H1 (cell line): ENCODE measurements around the gene ZNF646. TPM values are rescaled to one million over a fixed set of nuclear protein-coding genes. Genes with fewer than 3 reads are reported as not detected.

ENCODE experiments used
- ASH2L ChIP-seq: fragments of 200-600, 300-600 bp; sonication (generic); IDR thresholded peaks from one replicate; pipeline ENCODE4 v1.7.1; 2017; ENCODE audit warnings: low read length
- BACH1 ChIP-seq: IDR thresholded peaks from 2 replicates; pipeline ENCODE4 v1.6.1; 2012; ENCODE audit warnings: low read length, improper control_type of control experiment
- CHD2 ChIP-seq: IDR thresholded peaks from 2 replicates; pipeline ENCODE4 v1.6.1; 2012; ENCODE audit warnings: low read length, improper control_type of control experiment
- CREB1 ChIP-seq: IDR thresholded peaks from 2 replicates; pipeline ENCODE4 v1.6.1; 2012; ENCODE audit warnings: inconsistent platforms
- EZH2 ChIP-seq: fragments of 200-600 bp; sonication (generic); IDR thresholded peaks from 2 replicates; pipeline ENCODE4 v1.7.1; 2012; ENCODE audit warnings: low read depth, mild to moderate bottlenecking, moderate library complexity, low read length, inconsistent platforms; ENCODE audit not compliant: severe bottlenecking
- HDAC2 ChIP-seq, 2 experiments: fragments of 300-600 bp in 1 of 2; sonication (generic) in 1 of 2; IDR thresholded peaks; 2 replicates each; pipeline ENCODE4 v1.6.1; 2011 to 2012; ENCODE audit warnings: low read depth in 2 of 2, low read length in 2 of 2, mild to moderate bottlenecking in 2 of 2, moderate library complexity in 2 of 2, borderline replicate concordance in 1 of 2, inconsistent platforms in 1 of 2
- NANOG ChIP-seq: IDR thresholded peaks from 2 replicates; pipeline ENCODE4 v1.6.1; 2011; ENCODE audit warnings: low read length, low read depth, mild to moderate bottlenecking, inconsistent platforms; ENCODE audit not compliant: insufficient read depth, poor library complexity, severe bottlenecking
- POLR2A ChIP-seq, 2 experiments: IDR thresholded peaks; 1 replicate in 1 of 2; 2 replicates in 1 of 2; pipeline ENCODE4 v1.6.1; 2011; ENCODE audit warnings: low read depth in 2 of 2, low read length in 2 of 2, mild to moderate bottlenecking in 2 of 2; ENCODE audit errors: control extremely low read depth in 1 of 2
- SIN3A ChIP-seq, 2 experiments: IDR thresholded peaks in 1 of 2; conservative IDR thresholded peaks in 1 of 2; 2 replicates each; pipeline ENCODE4 v1.6.1; 2011 to 2012; ENCODE audit warnings: low read length in 2 of 2, improper control_type of control experiment in 1 of 2, low read depth in 1 of 2, mild to moderate bottlenecking in 1 of 2
- SIX5 ChIP-seq: IDR thresholded peaks from 2 replicates; pipeline ENCODE4 v1.6.1; 2011; ENCODE audit warnings: mild to moderate bottlenecking, low read depth, low read length
- SP1 ChIP-seq: IDR thresholded peaks from 2 replicates; pipeline ENCODE4 v1.6.1; 2011; ENCODE audit warnings: low read depth, low read length
- TEAD4 ChIP-seq: IDR thresholded peaks from 2 replicates; pipeline ENCODE4 v1.6.1; 2012; ENCODE audit warnings: low read depth, low read length, inconsistent platforms, mixed read lengths
- polyA plus RNA-seq, 7 experiments: library from polyadenylated mRNA; depleted of rRNA in 3 of 7; stranded (reverse) in 5 of 7; unstranded in 2 of 7; fragments of >200 nt in 5 of 7; fragments of 200-250 nt in 2 of 7; gene quantifications; 1 replicate in 5 of 7; 2 replicates in 1 of 7; 4 replicates in 1 of 7; pipeline versions ENCODE4 v1.2.1 to v1.2.3, GENCODE V29; 2011 to 2013; ENCODE audit warnings: missing spikeins in 2 of 7, mixed read lengths in 2 of 7
- total RNA-seq: library from RNA; stranded (reverse); fragmentation: NEBNext Ultra II Directional; extraction: Animal tissue kit (Norgen Biotek cat#: 25700); gene quantifications from 2 replicates; pipeline ENCODE4 v1.2.1, GENCODE V29; 2021
- TF ChIP-seq, protein P1 (sequence below): IDR thresholded peaks from 2 replicates; pipeline ENCODE4 v1.6.1; 2012; ENCODE audit warnings: low read length, inconsistent platforms

ZNF646 gene
- total and polyA plus RNA-seq, 2 of the 8 experiments (the other 6 are each of a cell fraction or from before 2014, with no cell fraction given): 6.5 to 25.0 TPM

DNA sequence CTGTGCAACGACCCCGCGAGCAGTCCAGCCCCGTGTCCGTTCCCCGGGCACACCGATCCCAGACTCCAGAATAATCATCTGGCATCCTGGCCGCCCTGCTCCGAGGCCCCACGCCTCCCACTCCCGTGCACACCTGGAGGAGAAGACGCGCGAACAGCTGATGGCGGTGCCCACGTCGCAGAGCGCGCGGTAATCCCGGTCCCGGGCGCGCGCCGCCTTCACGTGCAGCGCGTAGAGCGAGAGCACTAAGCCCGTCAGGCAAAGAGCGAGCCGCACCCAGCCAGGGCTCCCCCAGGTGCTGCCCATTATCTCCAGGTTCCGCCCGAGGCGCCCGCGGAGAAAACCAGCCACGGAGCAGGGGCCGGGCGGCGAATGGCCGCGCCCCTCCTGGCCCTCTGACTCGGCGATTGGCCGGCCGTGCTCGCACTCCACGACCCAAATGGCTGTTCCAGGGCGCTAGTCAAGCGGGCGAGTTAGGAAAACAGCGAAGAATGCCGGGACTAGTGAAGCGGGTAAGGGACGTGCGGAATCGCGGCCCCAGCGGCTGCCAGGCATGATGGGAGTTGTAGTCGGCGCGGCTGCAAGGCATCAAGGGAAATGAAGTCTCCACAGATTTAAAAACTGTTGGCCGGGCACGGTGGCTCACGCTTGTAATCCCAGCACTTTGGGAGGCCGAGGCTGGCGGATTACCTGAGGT is 20.4 kb downstream of the ZNF646 start, which contains the start of gene VKORC1 (continued):
- TF ChIP-seq CHD2 (0 out of 2 replicates have a peak, but pooled peaks have one; percentile 12), NANOG (peak; percentile 49), EZH2 (no peak), HDAC2 (IDR thresholded peaks at IDR 0.05; ENCODE audit: borderline replicate concordance in 1 of 2, low read depth in 2 of 2, low read length in 2 of 2) (0 out of 4 replicates have a peak, but pooled peaks of 1 of the 2 experiments have one; percentile 45), CREB1 (peak; percentile 59; the same call in 1 of the 2 replicates), BACH1 (no peak), TEAD4 (peak; percentile 12; the same call in 1 of the 2 replicates), SP1 (0 out of 2 replicates have a peak, but pooled peaks have one; percentile 35), ASH2L (peak; percentile 17), POLR2A (IDR thresholded peaks at IDR 0.05; ENCODE audit: control extremely low read depth in 1 of 2, low read depth in 2 of 2, low read length in 2 of 2) (peak in 1 of 2 experiments; percentile 36; a peak in 1 of 3 replicates), SIX5 (peak; percentile 87), SIN3A (conservative IDR thresholded peaks at IDR 0.05 in 1 of 2, IDR thresholded peaks at IDR 0.05 in 1 of 2; ENCODE audit: low read depth in 1 of 2, low read length in 2 of 2) (peak in 1 of 2 experiments; percentile 16; a peak in 1 of 4 replicates)
- TF ChIP-seq, protein P1, sequence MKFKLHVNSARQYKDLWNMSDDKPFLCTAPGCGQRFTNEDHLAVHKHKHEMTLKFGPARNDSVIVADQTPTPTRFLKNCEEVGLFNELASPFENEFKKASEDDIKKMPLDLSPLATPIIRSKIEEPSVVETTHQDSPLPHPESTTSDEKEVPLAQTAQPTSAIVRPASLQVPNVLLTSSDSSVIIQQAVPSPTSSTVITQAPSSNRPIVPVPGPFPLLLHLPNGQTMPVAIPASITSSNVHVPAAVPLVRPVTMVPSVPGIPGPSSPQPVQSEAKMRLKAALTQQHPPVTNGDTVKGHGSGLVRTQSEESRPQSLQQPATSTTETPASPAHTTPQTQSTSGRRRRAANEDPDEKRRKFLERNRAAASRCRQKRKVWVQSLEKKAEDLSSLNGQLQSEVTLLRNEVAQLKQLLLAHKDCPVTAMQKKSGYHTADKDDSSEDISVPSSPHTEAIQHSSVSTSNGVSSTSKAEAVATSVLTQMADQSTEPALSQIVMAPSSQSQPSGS: no peak
